Mucosa of descending colon (tissue), 3 donors: ENCODE data around the gene FAM47E. TPM values are rescaled to one million over a fixed set of nuclear protein-coding genes. Genes with fewer than 3 reads are reported as not detected.
A peak's percentile ranks its signal among the peaks of the same experiment; 100 is the strongest.

Experiments
- ATAC-seq: fragments of 200-7000 bp; cut with Tn5 transposase; one replicate; pipeline ENCODE4 v1.9.1; 2020; ENCODE audit warnings: mild to moderate bottlenecking, moderate library complexity
- DNase-seq, 3 donors: peaks; one replicate each; pipeline ENCODE4 v3.0.0-alpha.2; 2020
- H3K36me3 ChIP-seq: fragments of 200-600 bp; one replicate; pipeline ENCODE4 v1.8.0; 2021; ENCODE audit warnings: low read depth, mild to moderate bottlenecking
- H3K4me1 ChIP-seq: fragments of 200-600 bp; one replicate; pipeline ENCODE4 v1.8.0; 2021; ENCODE audit warnings: low read depth, mild to moderate bottlenecking
- H3K4me3 ChIP-seq: fragments of 200-600 bp; one replicate; pipeline ENCODE4 v1.8.0; 2021; ENCODE audit warnings: mild to moderate bottlenecking
- H3K9me3 ChIP-seq: fragments of 200-600 bp; one replicate; pipeline ENCODE4 v1.8.0; 2021; ENCODE audit warnings: mild to moderate bottlenecking
- intact Hi-C, 2 donors: fragments of 100-400 bp; cut with DNase I in 1 of 2; cut with micrococcal nuclease in 1 of 2; formaldehyde crosslinking; loops; one replicate each; pipeline versions ENCODE4 v1.11.0 to v1.11.1; 2022; cut with DNase I, micrococcal nuclease
- total RNA-seq, 3 donors: library from RNA; stranded (reverse); fragmentation: NEBNext Ultra II Directional in 2 of 3; extraction: Animal tissue kit (Norgen Biotek cat#: 25700) in 2 of 3; gene quantifications; one replicate each; pipeline versions ENCODE4 v1.2.1 to v1.2.4, GENCODE V29; 2021 to 2023
- TF ChIP-seq, protein P1 (sequence below): fragments of 200-600 bp; IDR thresholded peaks from one replicate; pipeline ENCODE4 v1.8.0; 2022; ENCODE audit warnings: antibody characterized with exemption, mild to moderate bottlenecking
- donor health status: DM: no; HTN: no; CAD: no; lungs with moderate emphysema.
- donor health status: DM: no; HTN: no; CAD: no.
- donor health status: DM: no; HTN: yes; CAD: no.

FAM47E gene
- total RNA-seq, 3 donors from 2014 or later, result 3.3 to 9.8 (median 6.1) TPM

GRCh38 chr4:76270244-76271175 lies 19.0 kb downstream of the FAM47E start:
- H3K4me1 ChIP-seq, result peaks cover 4% of the 10 kb centered on the region
- H3K4me3 ChIP-seq, result no peak overlapping the region
- ATAC-seq, result peak; percentile 53
- no peaks in the 10 kb centered on the region for H3K36me3 ChIP-seq
- intact Hi-C loops, result no loop called here
- DNase-seq, result no peak
- TF ChIP-seq, protein P1, sequence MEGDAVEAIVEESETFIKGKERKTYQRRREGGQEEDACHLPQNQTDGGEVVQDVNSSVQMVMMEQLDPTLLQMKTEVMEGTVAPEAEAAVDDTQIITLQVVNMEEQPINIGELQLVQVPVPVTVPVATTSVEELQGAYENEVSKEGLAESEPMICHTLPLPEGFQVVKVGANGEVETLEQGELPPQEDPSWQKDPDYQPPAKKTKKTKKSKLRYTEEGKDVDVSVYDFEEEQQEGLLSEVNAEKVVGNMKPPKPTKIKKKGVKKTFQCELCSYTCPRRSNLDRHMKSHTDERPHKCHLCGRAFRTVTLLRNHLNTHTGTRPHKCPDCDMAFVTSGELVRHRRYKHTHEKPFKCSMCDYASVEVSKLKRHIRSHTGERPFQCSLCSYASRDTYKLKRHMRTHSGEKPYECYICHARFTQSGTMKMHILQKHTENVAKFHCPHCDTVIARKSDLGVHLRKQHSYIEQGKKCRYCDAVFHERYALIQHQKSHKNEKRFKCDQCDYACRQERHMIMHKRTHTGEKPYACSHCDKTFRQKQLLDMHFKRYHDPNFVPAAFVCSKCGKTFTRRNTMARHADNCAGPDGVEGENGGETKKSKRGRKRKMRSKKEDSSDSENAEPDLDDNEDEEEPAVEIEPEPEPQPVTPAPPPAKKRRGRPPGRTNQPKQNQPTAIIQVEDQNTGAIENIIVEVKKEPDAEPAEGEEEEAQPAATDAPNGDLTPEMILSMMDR, result no peak
- no peaks in the 10 kb centered on the region for H3K9me3 ChIP-seq

DNA sequence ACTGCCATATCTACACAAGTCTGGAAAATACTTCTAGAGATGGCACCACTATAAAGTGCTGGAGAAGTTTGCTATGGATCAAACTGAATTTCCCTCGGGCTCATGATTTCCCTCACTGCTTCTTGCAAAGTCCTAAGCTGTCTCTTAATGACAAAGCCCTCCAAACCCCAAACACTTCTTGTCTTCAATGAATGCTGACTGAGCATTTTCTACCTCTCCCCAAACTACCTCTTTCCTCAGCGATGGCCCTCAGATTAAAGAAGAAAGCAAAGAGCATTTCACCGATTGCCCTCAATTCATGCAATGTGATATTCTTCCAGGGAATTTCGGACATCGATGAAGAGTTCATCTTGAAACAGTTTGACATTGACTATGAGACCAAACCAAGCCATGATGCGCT lies 19.7 kb downstream of the FAM47E start:
- DNase-seq (no peak), ATAC-seq (no peak)
- intact Hi-C loops, result no loop called here
- no peaks in the 10 kb centered on the region for H3K36me3 ChIP-seq
- TF ChIP-seq, protein P1, result no peak
- no peaks in the 10 kb centered on the region for H3K9me3 ChIP-seq
- peaks cover 4% of the 10 kb centered on the region for H3K4me1 ChIP-seq
- no peak overlapping the region for H3K4me3 ChIP-seq

- H3K4me1 ChIP-seq, result peaks cover 4% of the 10 kb centered on the region
- DNase-seq (no peak), ATAC-seq (no peak)
- H3K36me3 ChIP-seq, result no peaks in the 10 kb centered on the region
- no peak overlapping the region for H3K4me3 ChIP-seq
- H3K9me3 ChIP-seq, result no peaks in the 10 kb centered on the region
- intact Hi-C loops, result no loop called here
- TF ChIP-seq, protein P1, result no peak
These were observed 20.6 kb downstream of the FAM47E start for GRCh38 chr4:76272073-76272472.

DNA sequence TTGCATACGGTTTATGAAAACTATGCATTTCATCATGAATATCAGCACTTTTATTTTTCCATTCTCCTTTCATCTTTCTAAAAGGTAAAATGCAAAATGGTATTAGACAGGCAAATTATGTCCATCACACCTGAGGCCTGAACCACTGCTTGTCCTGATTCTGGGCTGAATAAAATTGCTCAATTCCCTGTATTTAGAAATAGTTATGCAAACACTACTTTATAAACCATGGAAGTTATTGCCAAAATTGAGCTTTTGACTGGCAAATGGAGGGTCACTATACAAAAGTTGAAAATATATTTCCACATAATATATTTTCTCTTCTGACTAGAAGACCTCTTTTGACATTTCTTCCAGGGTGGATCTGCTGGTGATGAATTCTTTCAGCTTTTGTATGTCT lies 21.1 kb downstream of the FAM47E start:
- TF ChIP-seq, protein P1, result no peak
- H3K4me1 ChIP-seq, result peaks cover 4% of the 10 kb centered on the region
- H3K36me3 ChIP-seq, result no peaks in the 10 kb centered on the region
- no peak for ATAC-seq
- intact Hi-C loops, result no loop called here
- no peaks in the 10 kb centered on the region for H3K9me3 ChIP-seq
- DNase-seq, result no peak
- H3K4me3 ChIP-seq, result no peak overlapping the region

DNA sequence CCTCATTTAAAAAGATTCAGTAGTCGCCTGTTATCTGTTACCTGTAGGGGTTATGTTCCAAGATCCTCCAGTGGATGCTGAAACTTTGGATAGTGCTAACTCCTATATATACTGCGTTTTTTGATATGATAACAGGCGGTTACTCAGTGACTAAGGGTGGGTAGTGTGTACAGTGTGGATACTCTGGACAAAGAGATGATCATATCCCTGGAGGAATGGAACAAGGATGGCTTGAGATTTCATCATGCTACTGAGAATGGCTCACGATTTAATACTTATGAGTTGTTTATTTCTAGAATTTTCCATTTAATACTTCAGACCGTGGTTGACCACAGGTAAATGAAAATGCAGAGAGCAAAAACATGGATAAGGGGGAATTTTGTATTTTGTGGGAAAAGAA lies 21.5 kb downstream of the FAM47E start:
- Histone ChIP-seq H3K9me3 (no peaks in the 10 kb centered on the region), H3K4me1 (peaks cover 6% of the 10 kb centered on the region), H3K4me3 (no peak overlapping the region), H3K36me3 (no peaks in the 10 kb centered on the region)
- TF ChIP-seq, protein P1, result no peak
- DNase-seq, result no peak
- no peak for ATAC-seq
- intact Hi-C loops, result no loop called here
